OCI-LY1 (cell line): ENCODE results near the gene SLC7A8.

ENCODE experiments used
- EZH2 ChIP-seq: fragments of 200-600 bp; sonication (generic), shearing (Covaris generic); IDR thresholded peaks from 2 replicates; pipeline ENCODE4 v1.8.0; 2017; ENCODE audit warnings: borderline replicate concordance, mixed run types, mild to moderate bottlenecking, antibody characterized with exemption, low read length, moderate library complexity, mixed read lengths
- TF ChIP-seq, protein P1 (sequence below): fragments of 200-600 bp; sonication (generic), shearing (Covaris generic); IDR thresholded peaks from 2 replicates; pipeline ENCODE4 v1.5.1; 2017; ENCODE audit warnings: mild to moderate bottlenecking, antibody characterized with exemption, low read length, moderate library complexity, mixed read lengths

DNA sequence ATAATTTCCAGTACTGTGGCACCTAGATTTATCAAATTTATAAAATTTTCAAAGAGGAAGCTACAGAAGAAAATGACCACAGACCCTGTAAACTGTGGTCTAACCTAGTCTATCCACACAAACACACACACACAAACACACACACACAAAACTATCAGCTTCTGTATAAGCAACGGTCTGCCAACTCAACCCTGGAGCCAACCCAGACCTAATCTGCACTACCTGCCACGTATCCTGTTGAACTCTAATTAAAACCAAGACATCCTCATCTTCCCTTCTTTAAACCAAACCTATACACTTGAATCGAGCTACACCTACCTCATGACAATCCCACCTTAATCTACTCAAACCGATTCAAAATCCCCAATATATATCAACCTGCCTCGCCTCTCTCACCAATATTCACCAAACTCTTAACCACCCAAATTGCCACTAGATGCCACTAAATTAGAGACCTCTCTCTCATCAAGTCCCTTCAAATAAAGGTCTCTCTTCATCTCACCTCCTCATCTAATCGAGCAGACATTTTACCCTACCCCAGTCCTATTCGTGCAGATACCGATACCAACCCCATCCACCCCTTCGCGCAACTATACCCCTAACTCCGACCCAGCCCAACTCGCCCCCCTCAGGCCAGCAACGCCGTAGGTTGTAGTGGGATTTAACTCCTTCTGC is 89.3 kb downstream of the SLC7A8 start:
- TF ChIP-seq, protein P1, sequence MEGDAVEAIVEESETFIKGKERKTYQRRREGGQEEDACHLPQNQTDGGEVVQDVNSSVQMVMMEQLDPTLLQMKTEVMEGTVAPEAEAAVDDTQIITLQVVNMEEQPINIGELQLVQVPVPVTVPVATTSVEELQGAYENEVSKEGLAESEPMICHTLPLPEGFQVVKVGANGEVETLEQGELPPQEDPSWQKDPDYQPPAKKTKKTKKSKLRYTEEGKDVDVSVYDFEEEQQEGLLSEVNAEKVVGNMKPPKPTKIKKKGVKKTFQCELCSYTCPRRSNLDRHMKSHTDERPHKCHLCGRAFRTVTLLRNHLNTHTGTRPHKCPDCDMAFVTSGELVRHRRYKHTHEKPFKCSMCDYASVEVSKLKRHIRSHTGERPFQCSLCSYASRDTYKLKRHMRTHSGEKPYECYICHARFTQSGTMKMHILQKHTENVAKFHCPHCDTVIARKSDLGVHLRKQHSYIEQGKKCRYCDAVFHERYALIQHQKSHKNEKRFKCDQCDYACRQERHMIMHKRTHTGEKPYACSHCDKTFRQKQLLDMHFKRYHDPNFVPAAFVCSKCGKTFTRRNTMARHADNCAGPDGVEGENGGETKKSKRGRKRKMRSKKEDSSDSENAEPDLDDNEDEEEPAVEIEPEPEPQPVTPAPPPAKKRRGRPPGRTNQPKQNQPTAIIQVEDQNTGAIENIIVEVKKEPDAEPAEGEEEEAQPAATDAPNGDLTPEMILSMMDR = peak; percentile 59
- no peak for TF ChIP-seq EZH2
